Mesendoderm (in vitro differentiated cells): ENCODE measurements around the gene CELA3A.
"Not testable (repeated sequence)": the region's sequence is repeated elsewhere in the genome, so short reads cannot be mapped to it uniquely, and the experiment has no call there.

Source experiments
- DNase-seq: peaks from one replicate; pipeline ENCODE4 v3.0.0; 2013
- H2AK5ac ChIP-seq: 2 replicates; pipeline ENCODE4 v1.6.1; 2013; ENCODE audit warnings: low read length, inconsistent platforms
- H2BK120ac ChIP-seq: 2 replicates; pipeline ENCODE4 v1.6.1; 2013; ENCODE audit warnings: low read depth, mild to moderate bottlenecking, low read length, moderate library complexity, mixed read lengths
- H2BK15ac ChIP-seq: replicated peaks from 2 replicates; pipeline ENCODE4 v1.6.1; 2013; ENCODE audit warnings: low read depth, mild to moderate bottlenecking, moderate library complexity
- H2BK5ac ChIP-seq: 2 replicates; pipeline ENCODE4 v1.6.1; 2013; ENCODE audit warnings: low read length, inconsistent platforms
- H3K18ac ChIP-seq: 2 replicates; pipeline ENCODE4 v1.6.1; 2013; ENCODE audit warnings: mild to moderate bottlenecking, low read length, mixed read lengths
- H3K23ac ChIP-seq: one replicate; pipeline ENCODE4 v1.6.1; 2013; ENCODE audit warnings: low read length
- H3K27ac ChIP-seq: 2 replicates; pipeline ENCODE4 v1.5.1; 2013; ENCODE audit warnings: low read depth, mild to moderate bottlenecking, inconsistent platforms, low read length, moderate library complexity
- H3K27me3 ChIP-seq: 2 replicates; pipeline ENCODE4 v1.6.1; 2013; ENCODE audit warnings: low read length, control low read depth, mild to moderate bottlenecking, inconsistent platforms; ENCODE audit not compliant: insufficient read depth, poor library complexity
- H3K36me3 ChIP-seq: 2 replicates; pipeline ENCODE4 v1.6.1; 2013; ENCODE audit warnings: low read length, inconsistent platforms; ENCODE audit not compliant: control insufficient read depth, insufficient read depth
- H3K4ac ChIP-seq: one replicate; pipeline ENCODE4 v1.6.1; 2013; ENCODE audit warnings: low read depth, mild to moderate bottlenecking, low read length, moderate library complexity
- H3K4me1 ChIP-seq: 2 replicates; pipeline ENCODE4 v1.6.1; 2013; ENCODE audit warnings: low read depth, low read length, inconsistent platforms; ENCODE audit not compliant: control insufficient read depth
- H3K4me2 ChIP-seq: 2 replicates; pipeline ENCODE4 v1.6.1; 2013; ENCODE audit warnings: low read length
- H3K4me3 ChIP-seq: 2 replicates; pipeline ENCODE4 v1.5.1; 2013; ENCODE audit warnings: mild to moderate bottlenecking, low read length
- H3K56ac ChIP-seq: one replicate; pipeline ENCODE4 v1.6.1; 2013; ENCODE audit warnings: low read length
- H3K79me1 ChIP-seq: 2 replicates; pipeline ENCODE4 v1.6.1; 2013; ENCODE audit warnings: low read length, inconsistent platforms
- H3K79me2 ChIP-seq: 2 replicates; pipeline ENCODE4 v1.6.1; 2013; ENCODE audit warnings: mild to moderate bottlenecking, low read length; ENCODE audit not compliant: control insufficient read depth, insufficient read depth
- H3K9ac ChIP-seq: 2 replicates; pipeline ENCODE4 v1.6.1; 2013; ENCODE audit warnings: low read length, inconsistent platforms
- H4K5ac ChIP-seq: one replicate; pipeline ENCODE4 v1.6.1; 2013; ENCODE audit warnings: low read length
- H4K8ac ChIP-seq: one replicate; pipeline ENCODE4 v1.6.1; 2013; ENCODE audit warnings: low read depth, mild to moderate bottlenecking, control low read depth, low read length, moderate library complexity
- WGBS: extraction: QIAGEN DNeasy Blood & Tissue Kit; methylation state at CpG from one replicate; pipeline ENCODE4 v1.1.7; 2013; ENCODE audit warnings: low lambda C conversion rate, missing lambda C conversion rate; ENCODE audit not compliant: insufficient coverage; ENCODE audit errors: extremely low coverage; 5-methylcytosine and 5-hydroxymethylcytosine counted together

Gene CELA3A

GRCh38 chr1:21997891-21998623, 3.4 kb upstream of the CELA3A start:
- H3K9ac ChIP-seq, H3K23ac ChIP-seq, H4K5ac ChIP-seq, H3K4me1 ChIP-seq, H3K4ac ChIP-seq, H3K36me3 ChIP-seq, H3K79me1 ChIP-seq, DNase-seq, H3K79me2 ChIP-seq, H3K56ac ChIP-seq, H3K27ac ChIP-seq, H2BK120ac ChIP-seq, H4K8ac ChIP-seq, H3K4me3 ChIP-seq, H3K27me3 ChIP-seq, H2BK15ac ChIP-seq, H3K4me2 ChIP-seq, H2BK5ac ChIP-seq, H2AK5ac ChIP-seq, H3K18ac ChIP-seq: not testable (repeated sequence)
- WGBS = no CpG with 5 or more reads among the region's 9 CpGs

- H2BK5ac ChIP-seq, H2BK15ac ChIP-seq, DNase-seq, H3K27me3 ChIP-seq, H3K79me2 ChIP-seq, H2AK5ac ChIP-seq, H4K5ac ChIP-seq, H3K23ac ChIP-seq, H3K4me2 ChIP-seq, H3K56ac ChIP-seq, H3K4me3 ChIP-seq, H2BK120ac ChIP-seq, H3K18ac ChIP-seq, H4K8ac ChIP-seq, H3K36me3 ChIP-seq, H3K9ac ChIP-seq, H3K27ac ChIP-seq, H3K79me1 ChIP-seq, H3K4me1 ChIP-seq, H3K4ac ChIP-seq: not testable (repeated sequence)
- WGBS = no CpG with 5 or more reads among the region's 15 CpGs
These were observed 2.7 kb upstream of the CELA3A start for GRCh38 chr1:21998624-21999294.

- DNase-seq, H3K4me1 ChIP-seq, H3K4me2 ChIP-seq, H4K8ac ChIP-seq, H2BK5ac ChIP-seq, H3K9ac ChIP-seq, H3K27ac ChIP-seq, H3K79me1 ChIP-seq, H3K36me3 ChIP-seq, H3K4ac ChIP-seq, H3K27me3 ChIP-seq, H2BK15ac ChIP-seq, H2BK120ac ChIP-seq, H2AK5ac ChIP-seq, H3K4me3 ChIP-seq, H3K56ac ChIP-seq, H4K5ac ChIP-seq, H3K79me2 ChIP-seq, H3K23ac ChIP-seq, H3K18ac ChIP-seq: not testable (repeated sequence)
- no CpG with 5 or more reads among the region's 7 CpGs for WGBS
These were observed 1.8 kb upstream of the CELA3A start for GRCh38 chr1:21999645-22000044.

- not testable (repeated sequence) for H2BK5ac ChIP-seq, H3K79me1 ChIP-seq, H3K4me2 ChIP-seq, H3K4me1 ChIP-seq, H3K23ac ChIP-seq, H3K9ac ChIP-seq, H3K27ac ChIP-seq, H3K56ac ChIP-seq, H3K18ac ChIP-seq, H3K4me3 ChIP-seq, H4K5ac ChIP-seq, H3K27me3 ChIP-seq, H3K79me2 ChIP-seq, H3K4ac ChIP-seq, H3K36me3 ChIP-seq, H2AK5ac ChIP-seq, H2BK15ac ChIP-seq, H4K8ac ChIP-seq, H2BK120ac ChIP-seq, DNase-seq
- WGBS = no CpG with 5 or more reads among the region's 5 CpGs
These were observed 1.0 kb downstream of the CELA3A start for GRCh38 chr1:22002461-22002860.

GRCh38 chr1:22002875-22003274, 1.4 kb downstream of the CELA3A start:
- not testable (repeated sequence) for H3K27ac ChIP-seq, H2BK15ac ChIP-seq, H3K79me1 ChIP-seq, H2AK5ac ChIP-seq, H3K18ac ChIP-seq, H3K4ac ChIP-seq, H3K4me1 ChIP-seq, H2BK5ac ChIP-seq, H4K5ac ChIP-seq, H3K9ac ChIP-seq, H3K4me3 ChIP-seq, H2BK120ac ChIP-seq, H3K36me3 ChIP-seq, DNase-seq, H3K23ac ChIP-seq, H3K56ac ChIP-seq, H3K79me2 ChIP-seq, H4K8ac ChIP-seq, H3K27me3 ChIP-seq, H3K4me2 ChIP-seq
- no CpG with 5 or more reads among the region's 8 CpGs for WGBS
